ENCODE results near the gene FBRSL1. TPM values are rescaled to one million over a fixed set of nuclear protein-coding genes. Genes with fewer than 3 reads are reported as not detected.
A peak's percentile ranks its signal among the peaks of the same experiment; 100 is the strongest.

FBRSL1 gene
- total RNA-seq, 2 donors from 2014 or later, result 63.1 to 82.6 TPM

DNA sequence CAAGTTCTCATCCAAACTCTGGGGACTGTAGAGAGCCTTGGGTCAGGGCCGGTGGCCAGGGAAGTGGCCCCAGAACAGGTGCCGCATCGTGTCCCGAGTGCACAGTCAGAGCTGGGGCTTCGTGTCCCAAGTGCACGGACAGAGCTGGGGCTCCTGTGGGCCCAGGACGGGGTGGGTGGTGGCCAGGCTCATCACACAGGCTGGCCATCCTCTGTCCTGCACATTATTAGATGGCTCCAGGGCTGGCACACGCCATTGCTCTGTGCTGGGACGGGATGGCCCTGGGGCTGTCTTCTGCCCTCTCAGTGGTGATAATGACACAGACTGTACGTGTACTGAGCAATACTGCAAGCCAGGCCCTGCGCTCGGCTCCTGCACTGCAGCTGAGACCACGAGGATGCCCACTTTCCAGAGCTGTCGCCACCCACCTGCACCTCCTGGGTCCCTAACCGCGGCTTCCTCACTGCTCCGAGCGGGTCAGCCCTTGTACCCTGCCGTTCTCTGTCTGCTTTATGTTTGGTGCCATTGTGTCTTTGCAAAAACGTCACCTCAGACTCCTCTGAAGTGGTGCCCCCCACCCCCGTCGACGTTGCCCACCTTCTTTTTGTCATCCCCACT, 1.9 kb downstream of the FBRSL1 start:
- DNase-seq, result no peak
- ATAC-seq, result no peak
- intact Hi-C loops (cut with DNase I, micrococcal nuclease), result no loop called here

DNA sequence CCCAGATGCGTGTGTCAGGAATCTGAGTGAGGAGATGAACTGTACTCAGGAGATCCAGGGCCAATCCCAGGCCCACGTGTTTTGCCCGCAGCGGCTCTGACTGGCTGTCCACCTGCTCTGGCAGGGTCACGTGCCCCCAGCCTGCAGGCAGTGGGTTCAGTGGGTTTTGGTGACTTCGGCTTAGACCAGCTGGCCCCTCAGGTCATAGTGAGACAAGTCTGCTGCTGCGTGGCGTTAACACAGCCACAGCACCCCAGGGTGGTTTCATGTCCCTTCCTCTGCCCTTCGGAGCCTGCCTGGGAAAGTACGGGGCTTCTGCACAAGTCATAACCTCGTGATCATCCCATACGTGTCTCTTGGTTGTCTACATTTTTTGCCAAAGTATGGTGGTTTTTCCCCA, 2.6 kb downstream of the FBRSL1 start:
- intact Hi-C loops (cut with DNase I, micrococcal nuclease), result no loop called here
- DNase-seq, result no peak
- no peak for ATAC-seq

DNA sequence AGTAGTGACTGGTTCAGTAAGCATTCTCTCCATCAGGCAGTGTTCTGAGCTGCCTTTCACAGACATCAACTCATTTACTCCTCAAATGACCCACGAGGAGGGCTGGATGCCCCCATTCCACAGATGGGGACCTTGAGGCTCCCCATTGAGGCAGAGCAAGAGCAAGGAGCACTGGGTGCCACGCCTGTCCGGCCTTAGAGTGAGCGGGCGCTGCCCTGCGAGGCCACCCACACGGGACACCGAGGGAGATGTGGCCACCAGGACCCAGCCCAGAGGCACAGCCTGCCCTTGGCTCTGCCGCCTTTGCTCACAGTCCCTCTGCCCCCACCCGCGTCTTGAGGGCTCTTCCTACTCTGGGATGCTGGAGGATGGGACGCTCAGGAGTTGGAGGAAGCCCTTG, 3.0 kb downstream of the FBRSL1 start:
- no peak for ATAC-seq

DNA sequence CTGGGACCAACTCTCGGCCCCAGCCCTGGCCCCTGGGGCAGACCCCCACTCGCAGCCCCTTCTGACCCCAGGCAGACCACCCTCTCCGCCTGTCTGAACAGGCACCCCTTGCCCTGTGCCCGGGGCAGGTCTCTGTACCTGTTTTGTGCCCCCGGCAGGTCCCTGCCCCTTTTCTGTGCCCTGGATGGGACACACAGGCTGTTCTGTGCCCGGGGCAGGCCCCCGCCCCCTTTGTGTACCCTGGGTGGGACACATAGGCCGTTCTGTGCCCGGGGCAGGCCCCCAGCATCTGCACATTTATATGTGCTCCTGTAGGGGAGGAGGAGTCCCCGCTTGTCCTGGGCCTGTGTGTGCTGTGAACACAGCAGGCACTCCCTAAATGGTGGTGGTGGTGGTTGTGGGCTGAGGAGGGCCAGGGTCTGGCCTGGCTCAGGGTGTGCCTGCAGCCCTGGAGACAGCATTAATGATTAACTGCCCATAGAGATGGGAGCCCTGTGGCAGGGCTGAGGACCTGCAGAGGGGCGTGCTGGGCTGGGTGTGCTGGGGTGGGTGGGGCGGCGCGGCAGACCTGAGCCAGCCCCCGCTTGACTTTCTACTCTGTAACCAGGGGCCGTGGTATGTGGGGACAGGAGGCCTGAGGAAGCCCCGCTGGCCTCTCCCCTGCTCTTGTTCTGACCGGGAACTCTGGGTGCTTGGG, 3.7 kb downstream of the FBRSL1 start:
- ATAC-seq, result peak; percentile 41
- intact Hi-C loops (cut with DNase I, micrococcal nuclease), result no loop called here
- no peak for DNase-seq

More for the DNA sequence above, 3.0 kb downstream of the FBRSL1 start:
- intact Hi-C loops (cut with DNase I, micrococcal nuclease), result no loop called here
- no peak for DNase-seq

DNA sequence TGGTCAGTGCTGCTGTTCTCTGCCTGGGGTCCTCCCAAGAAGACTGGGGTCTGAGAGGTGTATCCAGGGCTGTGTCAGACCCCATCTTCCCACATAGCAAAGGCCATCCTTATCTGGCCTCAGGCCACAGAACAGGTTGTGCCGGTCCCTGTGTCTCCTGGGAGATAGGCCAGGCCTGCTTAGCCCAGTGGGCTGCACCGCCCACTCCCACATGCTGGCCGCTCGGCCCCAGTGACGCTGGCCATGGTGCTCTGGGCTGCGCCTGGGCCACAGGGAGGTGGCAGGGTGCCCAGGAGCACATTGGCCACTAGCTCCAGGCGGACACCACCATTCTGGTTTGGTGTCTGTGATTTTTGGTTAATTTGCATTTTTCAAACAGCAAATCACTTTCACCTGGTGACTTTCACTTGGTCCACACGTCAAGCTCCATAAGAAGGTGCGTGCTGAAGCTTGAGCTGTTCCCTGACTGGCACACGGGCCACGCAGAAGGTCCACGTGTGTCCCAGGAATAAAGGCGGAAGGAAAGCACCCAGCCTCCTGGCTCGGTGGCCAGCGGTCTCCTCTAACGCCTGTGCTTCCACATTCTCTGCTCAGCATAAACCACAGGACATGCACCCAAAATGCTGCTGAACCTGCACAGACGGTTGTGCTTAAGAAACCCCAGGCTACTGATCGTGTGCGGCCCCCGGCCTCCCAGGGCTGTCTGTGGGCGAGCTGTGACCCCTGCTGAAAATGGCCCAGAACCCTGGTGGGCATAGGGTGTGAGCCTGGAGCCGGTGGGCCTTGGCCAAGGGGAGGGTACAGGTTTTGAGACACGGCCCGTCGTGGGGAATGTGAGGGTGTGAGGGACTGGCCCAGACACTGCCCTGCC, 4.6 kb downstream of the FBRSL1 start:
- DNase-seq (no peak), ATAC-seq (no peak)
- intact Hi-C loops (cut with DNase I, micrococcal nuclease), result no loop called here

DNA sequence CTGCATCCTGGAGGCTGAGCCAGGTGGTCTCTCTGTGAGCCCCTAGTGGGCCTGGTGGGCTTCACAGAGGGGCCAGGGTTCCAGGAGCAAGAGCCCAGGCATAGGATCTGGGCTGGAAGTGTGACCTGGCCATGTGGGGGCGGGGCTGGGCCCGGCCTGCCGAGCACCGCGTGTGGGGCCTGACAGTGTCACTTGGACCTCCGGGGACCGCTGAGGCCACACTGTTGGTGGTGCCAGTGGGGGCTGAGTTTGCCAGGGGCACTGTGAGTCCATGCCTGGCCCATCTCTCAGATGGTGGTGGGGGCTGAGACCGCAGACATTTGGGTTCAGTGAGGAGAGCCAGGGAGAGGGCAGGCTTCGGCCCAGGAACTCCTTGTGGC, 5.2 kb downstream of the FBRSL1 start:
- ATAC-seq (no peak), DNase-seq (no peak)
- intact Hi-C loops (cut with DNase I, micrococcal nuclease), result no loop called here

DNA sequence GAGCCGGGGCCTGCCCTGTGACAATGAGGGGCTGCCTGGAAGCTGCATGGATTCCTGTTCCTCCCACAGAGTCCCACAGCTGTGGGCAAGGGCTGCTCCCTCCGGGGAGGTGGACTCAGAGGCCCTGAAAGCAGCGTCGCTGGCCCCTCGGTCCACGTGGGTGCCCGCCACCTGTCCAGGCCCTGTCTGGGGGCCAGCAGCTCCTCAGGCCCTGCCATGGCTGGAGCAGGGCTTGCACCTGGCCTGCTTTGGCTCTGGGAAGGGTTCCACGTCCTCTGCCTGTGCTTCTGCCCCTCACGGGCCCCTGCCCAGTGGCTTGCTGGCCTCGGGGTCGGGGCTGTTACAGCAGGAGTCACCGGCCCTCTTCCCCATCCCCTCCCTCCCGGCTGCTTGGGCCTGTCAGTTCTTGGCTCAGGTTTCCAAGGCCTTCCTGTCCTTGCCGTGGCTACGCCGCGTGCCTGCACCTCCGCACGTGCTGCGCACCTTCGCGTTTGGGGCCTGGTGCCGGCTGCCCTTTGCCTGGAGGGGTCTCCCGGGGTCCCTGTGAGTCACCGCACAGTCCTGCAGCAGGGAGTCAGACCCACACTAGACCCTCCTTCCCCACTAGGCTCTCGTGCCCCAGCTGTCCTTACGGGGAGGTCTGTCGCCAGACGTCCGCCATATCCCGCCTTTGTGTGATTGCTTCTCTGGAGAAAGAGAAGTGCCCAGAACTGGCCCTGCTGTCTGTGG, 5.8 kb downstream of the FBRSL1 start:
- intact Hi-C loops (cut with DNase I, micrococcal nuclease), result no loop called here
- DNase-seq (no peak), ATAC-seq (no peak)

DNA sequence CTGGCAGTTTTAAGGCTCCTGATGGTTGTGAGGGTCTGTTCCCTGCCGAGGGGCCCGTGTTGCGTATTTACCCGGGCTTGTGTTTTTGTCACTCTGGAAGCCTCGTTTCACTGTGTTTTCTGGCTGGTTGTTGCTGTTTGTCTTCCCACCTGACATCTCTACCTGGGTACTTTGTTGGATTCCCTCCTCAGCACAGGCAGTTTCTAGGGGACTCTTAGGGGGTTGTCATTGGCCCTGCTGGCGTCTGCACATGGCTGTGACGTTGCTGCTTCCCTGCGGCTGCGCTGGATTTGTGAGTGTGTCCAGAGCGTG, 6.4 kb downstream of the FBRSL1 start:
- DNase-seq (no peak), ATAC-seq (no peak)
- intact Hi-C loops (cut with DNase I, micrococcal nuclease), result no loop called here

DNA sequence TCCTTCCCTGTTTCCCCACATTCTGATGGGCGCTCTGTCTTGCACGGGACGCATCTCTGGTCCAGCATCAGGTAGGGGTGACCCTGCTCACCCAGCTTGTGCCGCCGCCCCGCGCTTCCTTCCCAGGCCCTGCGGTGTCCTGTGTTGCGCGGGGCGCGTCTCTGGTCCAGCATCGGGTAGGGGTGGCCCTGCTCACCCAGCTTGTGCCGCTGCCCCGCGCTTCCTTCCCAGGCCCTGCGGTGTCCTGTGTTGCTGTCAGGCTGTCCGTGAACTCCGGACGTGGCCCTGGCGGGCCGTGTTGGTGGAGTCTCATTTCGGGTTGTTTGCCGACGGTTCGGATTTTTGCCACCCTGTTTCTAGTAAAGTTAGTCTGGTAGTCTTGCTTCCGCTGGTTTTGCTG, 6.8 kb downstream of the FBRSL1 start:
- DNase-seq (no peak), ATAC-seq (no peak)
- intact Hi-C loops (cut with DNase I, micrococcal nuclease), result no loop called here

DNA sequence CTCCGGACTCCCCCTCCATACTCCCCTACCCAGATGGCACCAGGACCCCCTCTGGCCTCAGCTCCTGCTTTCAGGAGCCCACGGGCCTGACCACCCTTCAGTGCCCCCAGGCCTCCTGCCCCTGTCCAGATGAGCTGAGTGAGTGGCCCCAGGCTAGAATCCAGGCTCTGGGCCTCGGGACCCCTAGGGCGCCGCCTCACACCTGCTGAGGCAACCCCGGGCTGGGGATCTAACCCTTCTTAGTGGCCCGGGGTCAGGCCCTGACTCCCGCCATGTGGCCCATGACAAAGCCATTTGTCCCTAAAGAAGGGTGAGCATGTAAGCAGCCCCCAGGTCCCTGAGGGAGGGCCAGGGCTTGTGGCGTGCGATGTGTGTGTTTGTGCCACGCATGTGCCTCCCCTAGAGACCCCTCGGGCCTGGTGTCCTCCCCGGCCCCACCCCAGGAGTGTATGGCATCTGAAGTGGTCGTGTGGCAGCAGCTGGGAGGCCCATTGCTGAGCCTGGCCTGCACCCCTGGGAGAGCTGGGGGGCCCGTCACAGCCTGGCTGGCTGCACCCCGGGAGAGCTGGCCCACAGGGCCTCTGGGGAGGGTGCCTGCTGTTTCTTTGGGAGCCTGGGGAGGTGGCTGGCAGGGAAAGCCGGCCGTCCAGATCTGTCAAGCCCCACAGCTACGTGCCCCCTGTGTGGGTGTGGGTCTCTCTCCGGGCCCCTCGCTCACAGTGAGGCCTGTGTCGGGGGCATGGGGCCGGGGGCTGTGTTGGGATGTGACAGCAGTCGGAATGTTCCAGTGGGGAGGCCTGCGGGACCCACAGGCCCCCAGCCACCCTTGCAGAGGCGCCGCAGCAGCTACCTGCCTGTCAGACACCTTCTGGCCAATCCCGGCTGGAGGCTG, 7.8 kb downstream of the FBRSL1 start:
- ATAC-seq, result no peak
- intact Hi-C loops (cut with DNase I, micrococcal nuclease), result no loop called here
- no peak for DNase-seq

DNA sequence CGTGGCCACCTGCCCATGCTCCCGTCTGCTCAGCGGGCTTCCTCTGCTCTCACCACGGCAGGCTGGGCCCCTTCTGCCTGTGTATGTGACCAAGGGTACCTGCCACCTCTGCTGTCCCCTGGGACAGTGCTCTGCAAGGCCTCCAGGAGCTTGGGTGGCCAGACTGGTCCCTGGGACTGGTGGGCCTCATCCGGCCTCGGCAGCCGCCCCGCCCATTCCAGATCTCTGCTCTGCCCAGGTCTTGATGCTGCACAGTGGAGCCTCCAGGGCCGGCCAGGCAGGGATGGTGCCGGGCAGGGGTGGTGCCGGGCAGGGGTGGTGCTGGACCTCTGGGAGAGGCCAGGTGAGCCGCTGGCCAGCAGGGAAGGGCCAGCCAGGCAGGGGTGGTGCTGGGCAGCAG, 9.0 kb downstream of the FBRSL1 start:
- intact Hi-C loops (cut with DNase I, micrococcal nuclease), result no loop called here
- ATAC-seq, result no peak

DNA sequence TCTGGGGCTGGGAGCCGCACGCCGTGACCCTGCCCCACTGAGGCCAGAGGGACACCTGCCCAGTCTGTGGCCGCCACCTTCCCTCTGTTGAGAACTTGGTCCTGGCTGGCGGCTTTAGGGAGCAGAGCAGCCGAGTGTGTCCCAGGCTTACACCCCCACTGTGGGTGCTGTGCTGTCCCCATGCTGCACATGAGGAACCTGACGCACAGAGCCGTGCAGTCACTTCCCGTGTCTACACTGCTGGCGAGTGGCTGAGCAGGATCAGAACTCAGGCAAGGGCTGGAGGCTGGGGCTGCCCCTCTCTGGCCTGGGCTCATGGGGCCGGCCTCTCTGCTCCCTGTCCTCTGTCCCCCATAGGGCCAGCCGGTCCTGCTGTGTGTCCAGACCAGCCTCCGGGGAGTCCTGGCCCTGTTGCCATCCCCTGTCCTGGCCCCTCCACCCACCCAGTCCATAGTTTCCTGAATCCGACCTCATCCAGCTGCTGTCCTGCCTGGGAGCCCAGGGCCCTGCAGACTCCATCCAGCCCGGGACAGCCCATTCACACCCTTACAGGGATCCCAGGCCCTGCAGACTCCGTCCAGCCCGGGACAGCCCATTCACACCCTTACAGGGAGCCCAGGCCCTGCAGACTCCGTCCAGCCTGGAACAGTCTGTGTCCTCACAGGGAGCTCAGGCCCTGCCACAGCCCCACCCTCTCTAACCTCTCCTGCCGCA, 10.3 kb downstream of the FBRSL1 start:
- intact Hi-C loops (cut with DNase I, micrococcal nuclease), result no loop called here
- DNase-seq (no peak), ATAC-seq (no peak)

More for the DNA sequence above, 9.0 kb downstream of the FBRSL1 start:
- no peak for DNase-seq

DNA sequence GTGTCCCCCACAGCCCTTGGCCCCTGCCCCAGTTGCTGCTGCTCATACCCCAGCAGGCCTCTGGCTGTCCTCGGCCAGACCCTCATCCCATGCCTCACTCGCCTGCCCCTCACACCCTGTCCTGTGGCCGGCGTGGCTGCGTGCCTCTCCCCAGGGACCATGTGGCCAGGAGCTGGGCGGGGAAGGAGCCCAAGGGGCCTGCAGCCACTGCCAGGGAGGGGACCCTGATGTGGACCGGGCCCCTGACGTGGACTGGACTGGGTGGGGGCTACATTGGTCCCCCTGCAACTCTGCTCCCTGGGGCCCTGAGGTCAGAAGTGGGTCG, 10.9 kb downstream of the FBRSL1 start:
- ATAC-seq, result no peak
- DNase-seq, result no peak
- intact Hi-C loops (cut with DNase I, micrococcal nuclease), result no loop called here

DNA sequence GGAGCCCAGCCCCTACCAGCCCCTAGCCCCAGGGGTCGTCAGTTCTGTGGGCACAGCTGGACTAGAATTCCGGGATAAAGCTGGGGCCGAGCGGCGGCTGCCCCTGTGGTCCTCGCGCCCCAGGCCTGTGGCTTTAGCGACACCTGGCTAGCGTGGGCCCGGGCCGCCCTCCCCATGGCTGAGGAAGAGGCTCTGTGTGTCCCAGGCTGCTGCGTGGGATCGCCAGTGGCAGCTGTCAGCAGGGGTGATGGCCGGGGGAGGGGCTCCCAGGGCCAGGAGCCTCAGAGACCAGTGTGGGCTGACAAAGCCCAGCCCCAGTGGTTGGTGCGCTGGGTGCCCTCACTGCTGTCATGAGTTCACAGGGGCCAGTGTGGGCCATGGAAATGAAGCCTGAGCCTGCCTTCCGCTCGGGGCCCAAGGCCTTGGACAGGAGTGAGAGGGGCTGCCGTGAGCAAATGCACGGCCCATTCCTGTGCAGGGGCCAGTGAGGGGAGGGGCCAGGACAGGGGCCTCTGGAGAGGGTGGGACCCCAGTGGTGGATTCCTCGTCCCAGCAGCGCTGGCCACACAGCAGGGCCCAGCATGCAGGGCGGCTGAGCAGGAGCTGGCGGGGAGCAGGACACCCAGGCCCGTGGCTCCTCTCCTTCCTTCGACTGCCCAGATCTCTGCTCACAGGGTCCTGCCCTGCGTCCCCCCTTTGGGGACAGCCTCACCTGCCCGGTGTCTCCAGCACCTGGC, 11.4 kb downstream of the FBRSL1 start:
- ATAC-seq, result no peak

DNA sequence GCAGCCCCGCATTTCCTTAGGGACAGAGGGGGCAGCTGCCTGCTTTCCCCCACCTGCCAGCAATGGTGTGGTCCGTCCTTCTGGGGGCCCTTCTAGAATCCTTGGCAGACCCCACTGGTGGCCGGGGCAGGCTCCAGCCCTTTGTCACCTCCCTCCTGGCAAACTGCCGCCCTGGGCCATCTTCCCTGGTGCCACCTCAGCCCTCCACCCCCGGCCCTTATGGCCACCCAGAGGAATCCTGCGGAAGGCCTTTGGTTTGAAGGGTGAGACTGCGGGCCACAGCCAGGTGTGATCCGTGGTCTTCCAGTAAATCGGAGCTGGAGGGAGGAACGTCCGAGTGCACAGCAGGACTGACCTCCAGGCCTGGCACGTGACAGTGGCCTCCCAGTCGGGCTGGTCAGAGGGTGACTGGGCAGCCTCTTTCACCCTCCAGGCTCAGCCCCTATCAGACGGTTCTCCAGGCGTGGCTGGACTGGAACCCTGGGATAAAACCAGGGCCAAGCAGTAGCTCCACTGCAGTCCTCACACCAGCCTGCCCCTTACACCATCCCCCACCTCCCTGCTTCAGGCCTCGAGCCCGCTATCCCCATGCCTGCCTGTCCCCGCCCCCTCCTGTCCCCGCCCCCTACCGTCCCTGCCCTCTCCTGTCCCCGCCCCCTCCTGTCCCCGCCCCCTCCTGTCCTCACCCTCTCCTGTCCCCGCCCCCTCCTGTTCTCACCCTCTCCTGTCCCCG, 12.4 kb downstream of the FBRSL1 start:
- peak; percentile 60 for ATAC-seq
- peak in 1 of 2 donors; percentile 57 for DNase-seq
- intact Hi-C loops (cut with DNase I, micrococcal nuclease), result no loop called here

More for the DNA sequence above, 11.4 kb downstream of the FBRSL1 start:
- intact Hi-C loops (cut with DNase I, micrococcal nuclease), result no loop called here
- DNase-seq, result no peak

DNA sequence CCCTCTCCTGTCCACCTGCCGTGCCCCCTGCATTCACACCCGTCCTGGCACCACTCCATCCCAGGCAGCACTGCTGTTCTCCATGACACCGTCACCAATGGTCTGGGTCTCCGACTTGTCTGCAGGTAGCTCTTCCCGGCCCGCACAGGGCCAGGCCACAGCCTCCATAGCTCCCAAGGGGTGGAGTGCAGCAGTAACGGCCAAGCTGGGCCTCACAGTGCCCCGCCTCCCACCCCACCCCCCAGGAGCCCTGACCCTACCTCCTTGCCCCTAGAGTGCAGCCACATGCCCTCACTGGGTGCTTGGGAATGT, 12.9 kb downstream of the FBRSL1 start:
- DNase-seq, result no peak
- ATAC-seq, result peak; percentile 37
- intact Hi-C loops (cut with DNase I, micrococcal nuclease), result no loop called here

DNA sequence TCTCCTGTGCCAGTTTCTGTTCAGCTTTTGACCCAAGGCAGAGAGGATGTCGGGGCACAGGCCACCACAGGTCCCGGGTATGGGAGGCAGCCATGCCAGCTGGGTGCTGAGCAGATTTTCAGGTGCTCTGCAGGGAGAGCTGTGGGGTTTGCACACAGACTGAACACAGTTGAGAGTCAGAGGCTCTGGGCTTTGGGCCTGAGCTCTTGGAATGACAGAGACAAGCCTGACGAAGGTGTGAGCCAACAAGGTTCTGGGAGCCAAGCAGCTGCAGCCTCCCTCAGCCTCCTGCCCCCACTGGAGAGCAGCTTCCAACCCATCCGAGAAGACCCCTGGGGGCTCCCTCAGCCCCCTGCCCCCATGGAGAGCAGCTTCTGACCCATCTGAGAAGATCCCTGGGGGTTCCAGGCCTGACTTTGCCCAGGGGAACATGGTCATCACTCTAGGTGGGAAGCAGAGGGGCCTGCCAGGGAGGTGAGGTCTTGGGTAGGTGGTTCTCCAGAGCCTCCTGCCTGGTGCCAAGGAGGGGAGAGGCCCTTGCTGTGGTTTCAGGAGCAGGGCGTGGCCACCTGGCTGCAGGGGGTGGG, 13.8 kb downstream of the FBRSL1 start:
- intact Hi-C loops (cut with DNase I, micrococcal nuclease), result no loop called here
- ATAC-seq (no peak), DNase-seq (no peak)
